Measurements from ENCODE around the gene MCUB.
"Not testable (repeated sequence)": the region's sequence is repeated elsewhere in the genome, so short reads cannot be mapped to it uniquely, and the experiment has no call there.

The MCUB gene

GRCh38 chr4:109588176-109588575 is 28.1 kb downstream of the MCUB start:
- H3K36me3 ChIP-seq (ENCODE audit: insufficient read depth, low read depth, low read length), result no peaks in the 10 kb centered on the region
- peaks cover 8% of the 10 kb centered on the region; the same call in 1 of the 2 replicates for H3K9me3 ChIP-seq (ENCODE audit: insufficient read depth, low read depth, low read length)
- H3K4me3 ChIP-seq (ENCODE audit: low read length), result no peak overlapping the region
- no peak overlapping the region for H3K27ac ChIP-seq (ENCODE audit: low read length)
- H3K9ac ChIP-seq (ENCODE audit: low read depth, low read length), result no peak overlapping the region
- H3K4me1 ChIP-seq (ENCODE audit: insufficient read depth, low read length), result peaks cover 3% of the 10 kb centered on the region; the same call in 1 of the 2 replicates
- no peaks in the 10 kb centered on the region for H3K27me3 ChIP-seq (ENCODE audit: insufficient read depth, low read length)

- no peak overlapping the region for H3K4me3 ChIP-seq (ENCODE audit: low read length)
Measured at GRCh38 chr4:109589119-109589518, 29.1 kb downstream of the MCUB start.

GRCh38 chr4:109589605-109590004 is 29.6 kb downstream of the MCUB start:
- Histone ChIP-seq H3K9me3 (ENCODE audit: insufficient read depth, low read depth, low read length) (peaks cover 8% of the 10 kb centered on the region; the same call in 1 of the 2 replicates), H3K27ac (ENCODE audit: low read length) (no peak overlapping the region), H3K27me3 (ENCODE audit: insufficient read depth, low read length) (no peaks in the 10 kb centered on the region), H3K4me1 (ENCODE audit: insufficient read depth, low read length) (peaks cover 3% of the 10 kb centered on the region; the same call in 1 of the 2 replicates), H3K36me3 (ENCODE audit: insufficient read depth, low read depth, low read length) (no peaks in the 10 kb centered on the region), H3K4me3 (ENCODE audit: low read length) (no peak overlapping the region), H3K9ac (ENCODE audit: low read depth, low read length) (no peak overlapping the region)

More at GRCh38 chr4:109589119-109589518, 29.1 kb downstream of the MCUB start:
- H3K9ac ChIP-seq (ENCODE audit: low read depth, low read length), result no peak overlapping the region
- no peaks in the 10 kb centered on the region for H3K36me3 ChIP-seq (ENCODE audit: insufficient read depth, low read depth, low read length)
- peaks cover 8% of the 10 kb centered on the region; the same call in 1 of the 2 replicates for H3K9me3 ChIP-seq (ENCODE audit: insufficient read depth, low read depth, low read length)
- H3K27me3 ChIP-seq (ENCODE audit: insufficient read depth, low read length), result no peaks in the 10 kb centered on the region
- peaks cover 3% of the 10 kb centered on the region; the same call in 1 of the 2 replicates for H3K4me1 ChIP-seq (ENCODE audit: insufficient read depth, low read length)
- no peak overlapping the region for H3K27ac ChIP-seq (ENCODE audit: low read length)

GRCh38 chr4:109590905-109591304 is 30.9 kb downstream of the MCUB start:
- Histone ChIP-seq H3K27ac (ENCODE audit: low read length) (no peak overlapping the region), H3K4me3 (ENCODE audit: low read length) (no peak overlapping the region)

GRCh38 chr4:109592367-109592766 is 32.3 kb downstream of the MCUB start:
- Histone ChIP-seq H3K27me3 (ENCODE audit: insufficient read depth, low read length) (no peaks in the 10 kb centered on the region), H3K9ac (ENCODE audit: low read depth, low read length) (no peak overlapping the region), H3K27ac (ENCODE audit: low read length) (no peak overlapping the region), H3K4me3 (ENCODE audit: low read length) (no peak overlapping the region), H3K9me3 (ENCODE audit: insufficient read depth, low read depth, low read length) (no peaks in the 10 kb centered on the region), H3K36me3 (ENCODE audit: insufficient read depth, low read depth, low read length) (no peaks in the 10 kb centered on the region), H3K4me1 (ENCODE audit: insufficient read depth, low read length) (peaks cover 3% of the 10 kb centered on the region; the same call in 1 of the 2 replicates)

More at GRCh38 chr4:109590905-109591304, 30.9 kb downstream of the MCUB start:
- no peaks in the 10 kb centered on the region for H3K27me3 ChIP-seq (ENCODE audit: insufficient read depth, low read length)
- H3K9ac ChIP-seq (ENCODE audit: low read depth, low read length), result no peak overlapping the region
- H3K9me3 ChIP-seq (ENCODE audit: insufficient read depth, low read depth, low read length), result peaks cover 8% of the 10 kb centered on the region; the same call in 1 of the 2 replicates
- H3K4me1 ChIP-seq (ENCODE audit: insufficient read depth, low read length), result peaks cover 3% of the 10 kb centered on the region; the same call in 1 of the 2 replicates
- H3K36me3 ChIP-seq (ENCODE audit: insufficient read depth, low read depth, low read length), result no peaks in the 10 kb centered on the region

- not testable (repeated sequence) for H3K27me3 ChIP-seq (ENCODE audit: insufficient read depth, low read length); H3K27ac ChIP-seq (ENCODE audit: low read length); H3K4me3 ChIP-seq (ENCODE audit: low read length); H3K9ac ChIP-seq (ENCODE audit: low read depth, low read length); H3K9me3 ChIP-seq (ENCODE audit: insufficient read depth, low read depth, low read length); H3K36me3 ChIP-seq (ENCODE audit: insufficient read depth, low read depth, low read length); H3K4me1 ChIP-seq (ENCODE audit: insufficient read depth, low read length)
Measured at GRCh38 chr4:109595123-109595522, 35.1 kb downstream of the MCUB start.

GRCh38 chr4:109596420-109597085 is 36.5 kb downstream of the MCUB start:
- not testable (repeated sequence) for H3K9me3 ChIP-seq (ENCODE audit: insufficient read depth, low read depth, low read length); H3K27me3 ChIP-seq (ENCODE audit: insufficient read depth, low read length); H3K9ac ChIP-seq (ENCODE audit: low read depth, low read length); H3K4me3 ChIP-seq (ENCODE audit: low read length); H3K27ac ChIP-seq (ENCODE audit: low read length); H3K4me1 ChIP-seq (ENCODE audit: insufficient read depth, low read length); H3K36me3 ChIP-seq (ENCODE audit: insufficient read depth, low read depth, low read length)

- H3K27ac ChIP-seq (ENCODE audit: low read length), result no peak overlapping the region
- no peak overlapping the region for H3K9ac ChIP-seq (ENCODE audit: low read depth, low read length)
- no peaks in the 10 kb centered on the region for H3K27me3 ChIP-seq (ENCODE audit: insufficient read depth, low read length)
- H3K9me3 ChIP-seq (ENCODE audit: insufficient read depth, low read depth, low read length), result peaks cover 16% of the 10 kb centered on the region
- no peaks in the 10 kb centered on the region for H3K36me3 ChIP-seq (ENCODE audit: insufficient read depth, low read depth, low read length)
- H3K4me1 ChIP-seq (ENCODE audit: insufficient read depth, low read length), result no peaks in the 10 kb centered on the region
- no peak overlapping the region for H3K4me3 ChIP-seq (ENCODE audit: low read length)
Measured at GRCh38 chr4:109599046-109599652, 39.1 kb downstream of the MCUB start.

GRCh38 chr4:109600431-109600830 is 40.4 kb downstream of the MCUB start:
- Histone ChIP-seq H3K4me1 (ENCODE audit: insufficient read depth, low read length) (no peaks in the 10 kb centered on the region), H3K27ac (ENCODE audit: low read length) (no peak overlapping the region), H3K4me3 (ENCODE audit: low read length) (no peak overlapping the region), H3K9me3 (ENCODE audit: insufficient read depth, low read depth, low read length) (peaks cover 16% of the 10 kb centered on the region), H3K27me3 (ENCODE audit: insufficient read depth, low read length) (no peaks in the 10 kb centered on the region), H3K36me3 (ENCODE audit: insufficient read depth, low read depth, low read length) (no peaks in the 10 kb centered on the region), H3K9ac (ENCODE audit: low read depth, low read length) (no peak overlapping the region)

- Histone ChIP-seq H3K4me3 (ENCODE audit: low read length) (no peak overlapping the region), H3K36me3 (ENCODE audit: insufficient read depth, low read depth, low read length) (no peaks in the 10 kb centered on the region), H3K27me3 (ENCODE audit: insufficient read depth, low read length) (no peaks in the 10 kb centered on the region)
Measured at GRCh38 chr4:109601336-109601735, 41.3 kb downstream of the MCUB start.

GRCh38 chr4:109607976-109608375 is 47.9 kb downstream of the MCUB start:
- Histone ChIP-seq H3K36me3 (ENCODE audit: insufficient read depth, low read depth, low read length) (no peaks in the 10 kb centered on the region), H3K27ac (ENCODE audit: low read length) (no peak overlapping the region), H3K9ac (ENCODE audit: low read depth, low read length) (no peak overlapping the region), H3K4me1 (ENCODE audit: insufficient read depth, low read length) (no peaks in the 10 kb centered on the region), H3K27me3 (ENCODE audit: insufficient read depth, low read length) (no peaks in the 10 kb centered on the region), H3K9me3 (ENCODE audit: insufficient read depth, low read depth, low read length) (peaks cover 1% of the 10 kb centered on the region; the same call in 1 of the 2 replicates), H3K4me3 (ENCODE audit: low read length) (no peak overlapping the region)

More at GRCh38 chr4:109601336-109601735, 41.3 kb downstream of the MCUB start:
- H3K27ac ChIP-seq (ENCODE audit: low read length), result no peak overlapping the region
- no peaks in the 10 kb centered on the region for H3K4me1 ChIP-seq (ENCODE audit: insufficient read depth, low read length)
- no peak overlapping the region for H3K9ac ChIP-seq (ENCODE audit: low read depth, low read length)
- peaks cover 16% of the 10 kb centered on the region for H3K9me3 ChIP-seq (ENCODE audit: insufficient read depth, low read depth, low read length)

- Histone ChIP-seq H3K4me3 (ENCODE audit: low read length) (no peak overlapping the region), H3K27ac (ENCODE audit: low read length) (no peak overlapping the region), H3K9me3 (ENCODE audit: insufficient read depth, low read depth, low read length) (no peaks in the 10 kb centered on the region; the same call in 1 of the 2 replicates), H3K9ac (ENCODE audit: low read depth, low read length) (no peak overlapping the region), H3K36me3 (ENCODE audit: insufficient read depth, low read depth, low read length) (no peaks in the 10 kb centered on the region), H3K4me1 (ENCODE audit: insufficient read depth, low read length) (no peaks in the 10 kb centered on the region), H3K27me3 (ENCODE audit: insufficient read depth, low read length) (no peaks in the 10 kb centered on the region)
Measured at GRCh38 chr4:109608879-109609278, 48.8 kb downstream of the MCUB start.
